ENCODE measurements around the gene CAMK1D. TPM values are rescaled to one million over a fixed set of nuclear protein-coding genes. Genes with fewer than 3 reads are reported as not detected.
"Not testable (repeated sequence)": the region's sequence is repeated elsewhere in the genome, so short reads cannot be mapped to it uniquely, and the experiment has no call there.

The CAMK1D gene
- total and polyA plus RNA-seq, 11 donors = 1.4 to 16.0 (median 2.5) TPM

- Histone ChIP-seq H3K27ac (peak overlapping the region in 8 of 12 donors; percentile 41 to 87 (median 60)), H3K4me1 (peaks cover 0 to 23% (median 1%) of the 10 kb centered on the region in 12 donors), H3K4me3 (no peak overlapping the region), H3K36me3 (no peaks in the 10 kb centered on the region), H3K9me3 (no peaks in the 10 kb centered on the region), H3K27me3 (no peaks in the 10 kb centered on the region)
- intact Hi-C loops (cut with DNase I) = no loop called here
- TF ChIP-seq CTCF (IDR thresholded peaks at IDR 0.05) (no peak), POLR2A (IDR thresholded peaks at IDR 0.05) (no peak)
- ATAC-seq (peak; percentile 75 to 91 (median 84)), DNase-seq (peak in 3 of 5 donors; percentile 30 to 58 (median 43))
- WGBS, 4 donors = 63 to 78% (median 70%) methylated on average over 8 of the region's 8 CpGs
These were observed 392.0 kb downstream of the CAMK1D start for GRCh38 chr10:12741360-12741804.

- ATAC-seq (no peak), DNase-seq (no peak)
- no peaks in the 10 kb centered on the region for H3K9me3 ChIP-seq
- intact Hi-C loops (cut with DNase I) = no loop called here
- peaks cover 0 to 23% (median 1%) of the 10 kb centered on the region in 12 donors for H3K4me1 ChIP-seq
- H3K27ac ChIP-seq = no peak overlapping the region
- H3K36me3 ChIP-seq = no peaks in the 10 kb centered on the region
- no peaks in the 10 kb centered on the region for H3K27me3 ChIP-seq
- no peak for TF ChIP-seq CTCF (IDR thresholded peaks at IDR 0.05)
- TF ChIP-seq POLR2A (IDR thresholded peaks at IDR 0.05) = no peak
- 87 to 92% (median 88%) methylated on average over 10 of the region's 10 CpGs for whole genome bisulfite sequencing, 4 donors
- no peak overlapping the region for H3K4me3 ChIP-seq
These were observed 393.4 kb downstream of the CAMK1D start for GRCh38 chr10:12742771-12743170.

- H3K27ac ChIP-seq; H3K4me3 ChIP-seq; intact Hi-C loops (cut with DNase I); DNase-seq; H3K36me3 ChIP-seq; H3K9me3 ChIP-seq; ATAC-seq; H3K27me3 ChIP-seq: not testable (repeated sequence)
- H3K4me1 ChIP-seq = peaks cover 0 to 23% (median 1%) of the 10 kb centered on the region in 12 donors
- WGBS, 4 donors = 74 to 79% (median 78%) methylated on average over 3 of the region's 3 CpGs
These were observed 394.1 kb downstream of the CAMK1D start for GRCh38 chr10:12743466-12743865.

- TF ChIP-seq CTCF (IDR thresholded peaks at IDR 0.05) = no peak
- TF ChIP-seq POLR2A (IDR thresholded peaks at IDR 0.05) = no peak
- H3K4me3 ChIP-seq = no peak overlapping the region
- H3K27me3 ChIP-seq = no peaks in the 10 kb centered on the region
- 87 to 94% (median 94%) methylated on average over 4 of the region's 4 CpGs for WGBS, 4 donors
- H3K9me3 ChIP-seq = no peaks in the 10 kb centered on the region
- intact Hi-C loops (cut with DNase I) = no loop called here
- DNase-seq (no peak), ATAC-seq (no peak)
- no peaks in the 10 kb centered on the region for H3K36me3 ChIP-seq
- H3K27ac ChIP-seq = no peak overlapping the region
- peaks cover 0 to 23% (median 1%) of the 10 kb centered on the region in 12 donors for H3K4me1 ChIP-seq
These were observed 394.6 kb downstream of the CAMK1D start for GRCh38 chr10:12743941-12744340.

- Histone ChIP-seq H3K36me3 (no peaks in the 10 kb centered on the region), H3K27ac (no peak overlapping the region), H3K9me3 (no peaks in the 10 kb centered on the region), H3K27me3 (no peaks in the 10 kb centered on the region), H3K4me1 (no peaks in the 10 kb centered on the region), H3K4me3 (no peak overlapping the region)
- ATAC-seq (no peak), DNase-seq (no peak)
- intact Hi-C loops (cut with DNase I) = no loop called here
- TF ChIP-seq POLR2A (IDR thresholded peaks at IDR 0.05) (no peak), CTCF (IDR thresholded peaks at IDR 0.05) (no peak)
- 75 to 90% (median 78%) methylated on average over 4 of the region's 4 CpGs for WGBS, 4 donors
These were observed 398.8 kb downstream of the CAMK1D start for GRCh38 chr10:12748186-12748585.

All from heart left ventricle (tissue), 16 donors.